NCI-H2227 treated with DMSO at 0.1 percent for 48 hours (cell line): ENCODE results near the gene RPL13.
"Not testable (repeated sequence)": the region's sequence is repeated elsewhere in the genome, so short reads cannot be mapped to it uniquely, and the experiment has no call there.

Source experiments
- DNase-seq: peaks from one replicate; lab custom pipeline; 2025; lab: John Stamatoyannopoulos, UW

RPL13 gene

GRCh38 chr16:89577055-89577759 is 16.7 kb downstream of the RPL13 start:
- no peak for DNase-seq

DNA sequence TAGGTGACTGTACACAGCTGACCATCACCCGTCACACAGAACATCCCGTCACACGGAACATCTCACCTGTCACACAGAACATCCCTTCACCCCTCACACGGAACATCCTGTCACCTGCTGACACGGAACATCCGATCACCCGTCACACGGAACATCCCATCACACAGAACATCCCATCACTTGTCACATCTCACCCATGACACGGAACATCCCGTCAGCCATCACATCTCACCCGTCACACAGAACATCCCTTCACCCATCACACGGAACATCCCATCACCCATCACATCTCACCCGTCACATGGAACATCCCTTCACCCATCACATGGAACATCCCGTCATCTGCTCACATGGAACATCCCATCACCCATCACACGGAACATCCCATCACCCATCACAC is 18.9 kb downstream of the RPL13 start:
- DNase-seq = no peak

GRCh38 chr16:89581045-89581695 is 20.7 kb downstream of the RPL13 start:
- no peak for DNase-seq

DNA sequence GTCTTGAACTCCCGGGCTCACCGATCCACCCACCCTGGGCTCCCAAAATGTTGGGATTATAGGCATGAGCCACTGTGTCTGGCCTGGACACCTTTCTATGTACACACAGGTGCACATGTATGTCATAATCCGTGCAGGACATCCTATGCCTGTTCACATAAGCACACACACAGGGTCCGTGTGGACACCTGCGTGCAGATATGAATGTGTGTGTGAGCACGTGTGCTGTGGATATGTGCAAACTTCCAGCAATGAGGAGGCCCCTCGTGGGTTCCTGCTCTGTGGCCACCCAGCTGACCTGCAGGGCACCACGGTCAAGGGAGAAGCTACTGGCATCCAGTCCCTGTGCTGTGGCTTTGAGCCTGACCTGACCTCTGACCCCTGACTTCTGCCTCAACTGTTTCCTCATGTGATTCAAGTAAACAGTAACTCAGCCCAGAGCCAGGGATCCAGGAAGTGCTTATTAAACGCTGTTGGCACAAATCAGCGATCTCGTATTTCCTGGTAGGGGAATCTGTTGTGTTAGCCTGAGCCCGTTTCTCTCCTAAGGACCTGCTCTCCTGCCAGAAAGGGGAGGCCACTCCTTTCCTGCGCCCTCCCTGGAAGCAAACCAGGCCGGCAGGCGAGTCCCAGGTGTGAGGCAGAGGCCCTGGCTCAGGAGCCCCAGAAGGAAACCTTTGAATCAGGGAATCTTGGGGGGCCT is 21.5 kb downstream of the RPL13 start:
- DNase-seq = no peak

DNA sequence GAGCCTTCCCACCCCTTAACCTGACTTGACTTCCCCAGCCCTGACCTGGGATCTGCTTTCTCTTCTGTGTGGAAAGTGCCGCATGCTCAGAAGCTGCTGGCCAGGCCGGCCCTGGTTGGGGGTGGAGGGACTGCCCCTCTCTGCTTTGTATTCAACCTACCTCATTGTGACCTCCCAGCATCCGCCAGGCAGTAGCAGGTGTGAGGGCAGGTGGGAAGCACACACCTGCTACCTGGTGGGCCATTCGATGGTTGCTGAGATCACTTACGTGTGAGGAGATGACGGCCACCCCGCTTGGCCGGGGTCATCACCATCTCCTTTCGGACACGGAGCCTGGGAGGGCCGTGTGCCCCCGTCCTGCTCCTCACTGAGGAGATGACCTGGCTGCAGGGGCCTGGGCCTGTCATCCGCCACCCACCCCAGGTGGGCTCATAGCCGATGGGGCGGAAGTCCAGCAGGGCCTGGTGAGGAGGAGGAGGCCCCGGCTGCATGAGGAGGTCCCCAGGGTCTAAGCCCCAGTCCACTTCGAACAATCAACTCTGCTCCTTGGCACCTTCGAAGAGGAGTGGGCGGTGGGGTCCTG is 22.2 kb downstream of the RPL13 start:
- DNase-seq = no peak

- DNase-seq = no peak
These were observed 22.9 kb downstream of the RPL13 start for GRCh38 chr16:89583197-89583894.

- DNase-seq = no peak
These were observed 23.6 kb downstream of the RPL13 start for GRCh38 chr16:89583895-89584644.

- DNase-seq = no peak
These were observed 24.5 kb downstream of the RPL13 start for GRCh38 chr16:89584768-89585549.

GRCh38 chr16:89586218-89586617 is 25.7 kb downstream of the RPL13 start:
- no peak for DNase-seq

- DNase-seq = no peak
These were observed 26.4 kb downstream of the RPL13 start for GRCh38 chr16:89586853-89587252.

- DNase-seq = not testable (repeated sequence)
These were observed 27.2 kb downstream of the RPL13 start for GRCh38 chr16:89587676-89588075.

DNA sequence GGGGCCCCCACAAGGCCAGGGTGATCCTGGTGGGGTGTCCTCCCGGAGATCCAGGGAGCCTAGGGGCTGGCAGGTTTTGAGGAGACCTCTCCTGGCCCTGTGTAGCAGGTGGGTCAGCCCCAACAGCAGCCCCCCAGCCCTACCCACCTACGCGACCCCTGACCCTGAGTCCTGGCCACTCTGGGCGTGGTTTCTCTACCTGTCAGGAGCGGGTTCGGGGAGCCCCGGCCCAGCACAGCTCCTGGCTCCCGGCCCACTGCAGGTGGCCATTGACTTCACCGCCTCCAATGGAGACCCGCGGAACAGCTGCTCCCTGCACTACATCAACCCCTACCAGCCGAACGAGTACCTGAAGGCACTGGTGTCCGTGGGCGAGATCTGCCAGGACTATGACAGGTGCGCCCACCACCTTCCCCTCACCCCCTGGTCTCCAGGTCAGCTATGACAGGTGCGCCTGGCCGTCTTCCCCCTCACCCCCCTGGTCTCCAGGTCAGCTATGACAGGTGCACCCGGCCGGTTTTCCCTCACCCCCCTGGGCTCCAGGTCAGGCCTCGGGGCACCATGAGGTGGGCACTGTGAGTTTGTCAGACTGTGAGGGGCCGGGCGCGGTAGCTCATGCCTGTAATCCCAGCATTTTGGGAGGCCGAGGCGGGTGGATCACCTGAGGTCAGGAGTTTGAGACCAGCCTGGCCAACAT is 28.1 kb downstream of the RPL13 start:
- no peak for DNase-seq

GRCh38 chr16:89589241-89589926 is 28.9 kb downstream of the RPL13 start:
- no peak for DNase-seq

- no peak for DNase-seq
These were observed 33.4 kb downstream of the RPL13 start for GRCh38 chr16:89593841-89594240.

DNA sequence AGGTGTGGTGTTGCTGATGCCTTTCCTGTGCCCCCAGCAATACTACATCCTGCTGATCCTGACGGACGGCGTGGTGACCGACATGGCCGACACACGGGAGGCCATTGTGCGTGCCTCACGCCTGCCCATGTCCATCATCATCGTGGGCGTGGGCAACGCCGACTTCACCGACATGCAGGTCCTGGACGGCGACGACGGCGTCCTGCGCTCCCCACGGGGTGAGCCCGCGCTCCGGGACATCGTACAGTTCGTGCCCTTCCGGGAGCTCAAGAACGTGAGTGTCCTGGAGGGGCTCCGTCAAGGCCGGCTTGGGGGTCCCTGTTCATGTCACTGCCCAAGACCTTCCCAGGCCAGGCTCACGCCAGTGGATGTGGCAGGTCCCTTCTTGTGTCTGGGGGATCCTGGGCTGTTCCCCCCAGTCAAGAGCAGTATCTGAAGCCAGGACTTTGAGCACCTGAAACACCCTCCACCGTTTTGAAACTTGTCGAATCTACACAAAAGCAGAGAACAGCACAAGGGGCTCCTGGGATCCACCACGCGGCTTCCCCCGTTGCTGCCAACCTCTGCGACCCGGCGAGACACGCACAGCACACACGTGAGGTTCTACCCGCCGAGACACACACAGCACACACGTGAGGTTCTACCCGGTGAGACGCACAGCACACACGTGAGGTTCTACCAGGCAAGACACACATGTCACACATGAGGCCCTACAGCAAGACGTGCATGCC is 35.0 kb downstream of the RPL13 start:
- DNase-seq = no peak

GRCh38 chr16:89596061-89596689 is 35.7 kb downstream of the RPL13 start:
- DNase-seq = no peak

- DNase-seq = no peak
These were observed 36.6 kb downstream of the RPL13 start for GRCh38 chr16:89596957-89597649.

GRCh38 chr16:89598199-89598598 is 37.7 kb downstream of the RPL13 start:
- peak; percentile 18 for DNase-seq
